HG03108 (cell line): ENCODE data around the gene SEC22A.

Experiments
- ATAC-seq: cut with Tn5 transposase; IDR thresholded peaks from one replicate; pipeline ENCODE4 v1.9.1; 2021; ENCODE audit warnings: moderate library complexity; ENCODE audit not compliant: unreplicated experiment

The SEC22A gene

GRCh38 chr3:123301331-123302184 lies 99.8 kb downstream of the SEC22A start:
- no peak for ATAC-seq

GRCh38 chr3:123302961-123303360 lies 101.2 kb downstream of the SEC22A start:
- no peak for ATAC-seq

GRCh38 chr3:123303976-123304560 lies 102.3 kb downstream of the SEC22A start:
- no peak for ATAC-seq

GRCh38 chr3:123305192-123305591 lies 103.4 kb downstream of the SEC22A start:
- ATAC-seq = no peak

GRCh38 chr3:123307064-123307463 lies 105.3 kb downstream of the SEC22A start:
- ATAC-seq = no peak

GRCh38 chr3:123310186-123310585 lies 108.4 kb downstream of the SEC22A start:
- no peak for ATAC-seq

GRCh38 chr3:123310741-123311140 lies 109.0 kb downstream of the SEC22A start:
- no peak for ATAC-seq

- no peak for ATAC-seq
Observed at GRCh38 chr3:123311201-123311600, 109.5 kb downstream of the SEC22A start.

- ATAC-seq = no peak
Observed at GRCh38 chr3:123312331-123313265, 110.9 kb downstream of the SEC22A start.

- no peak for ATAC-seq
Observed at GRCh38 chr3:123313889-123314288, 112.1 kb downstream of the SEC22A start.

- ATAC-seq = no peak
Observed at GRCh38 chr3:123314359-123315270, 112.9 kb downstream of the SEC22A start.

GRCh38 chr3:123315271-123315595 lies 113.5 kb downstream of the SEC22A start:
- no peak for ATAC-seq

GRCh38 chr3:123317716-123318115 lies 116.0 kb downstream of the SEC22A start:
- ATAC-seq = no peak

- no peak for ATAC-seq
Observed at GRCh38 chr3:123318374-123318773, 116.6 kb downstream of the SEC22A start.

GRCh38 chr3:123319760-123320159 lies 118.0 kb downstream of the SEC22A start:
- no peak for ATAC-seq

- ATAC-seq = no peak
Observed at GRCh38 chr3:123320221-123320620, 118.5 kb downstream of the SEC22A start.

GRCh38 chr3:123321806-123322205 lies 120.1 kb downstream of the SEC22A start:
- no peak for ATAC-seq

- ATAC-seq = no peak
Observed at GRCh38 chr3:123322866-123323265, 121.1 kb downstream of the SEC22A start.
